Neural cell (in vitro differentiated cells): ENCODE data around the gene KLHDC8A. TPM values are rescaled to one million over a fixed set of nuclear protein-coding genes. Genes with fewer than 3 reads are reported as not detected.

Experiments
- H2AFZ ChIP-seq: fragments of 200-600, 300-800 bp; sonication (generic), shearing (Covaris generic); 2 replicates; pipeline ENCODE4 v1.6.0; 2014; ENCODE audit warnings: low read depth, mild to moderate bottlenecking, antibody characterized with exemption, low read length, moderate library complexity
- H3F3A ChIP-seq: fragments of 200-600 bp; shearing (Covaris generic); 2 replicates; pipeline ENCODE4 v1.6.1; 2016; ENCODE audit warnings: mild to moderate bottlenecking, moderate library complexity, mixed read lengths, antibody characterized with exemption, low read length; ENCODE audit not compliant: insufficient read depth, poor library complexity, severe bottlenecking
- H3K27ac ChIP-seq: fragments of 200-600, 300-800 bp; sonication (generic), shearing (Covaris generic); 2 replicates; pipeline ENCODE4 v1.5.1; 2014; ENCODE audit warnings: mild to moderate bottlenecking, low read length, moderate library complexity
- H3K27me3 ChIP-seq: fragments of 300-800, 200-600 bp; sonication (generic), shearing (Covaris generic); 2 replicates; pipeline ENCODE4 v1.6.0; 2014; ENCODE audit warnings: mild to moderate bottlenecking, low read depth, low read length, moderate library complexity; ENCODE audit not compliant: insufficient read depth
- H3K36me3 ChIP-seq: fragments of 300-800, 200-600 bp; sonication (generic), shearing (Covaris generic); 2 replicates; pipeline ENCODE4 v1.5.1; 2014; ENCODE audit warnings: mild to moderate bottlenecking, antibody characterized with exemption, low read length, moderate library complexity; ENCODE audit not compliant: insufficient read depth
- H3K4me2 ChIP-seq: fragments of 300-800, 200-600 bp; sonication (generic), shearing (Covaris generic); 2 replicates; pipeline ENCODE4 v1.6.0; 2014; ENCODE audit warnings: mild to moderate bottlenecking, low read length
- H3K4me3 ChIP-seq: fragments of 300-800, 200-600 bp; sonication (generic), shearing (Covaris generic); 2 replicates; pipeline ENCODE4 v1.5.1; 2014; ENCODE audit warnings: mild to moderate bottlenecking, low read length, moderate library complexity
- H3K79me2 ChIP-seq: fragments of 200-600 bp; shearing (Covaris generic); replicated peaks from 2 replicates; pipeline ENCODE4 v1.6.0; 2014; ENCODE audit warnings: mild to moderate bottlenecking, low read length, moderate library complexity; ENCODE audit not compliant: insufficient read depth
- H3K9ac ChIP-seq: fragments of 300-800, 200-600 bp; sonication (generic), shearing (Covaris generic); 2 replicates; pipeline ENCODE4 v1.6.1; 2016; ENCODE audit warnings: mild to moderate bottlenecking, low read length, mixed read lengths
- H3K9me2 ChIP-seq: fragments of 200-600 bp; shearing (Covaris generic); 2 replicates; pipeline ENCODE4 v1.6.1; 2016; ENCODE audit warnings: mild to moderate bottlenecking, low read length, mixed read lengths; ENCODE audit not compliant: insufficient read depth
- H3K9me3 ChIP-seq: fragments of 200-600, 300-800 bp; sonication (generic), shearing (Covaris generic); 2 replicates; pipeline ENCODE4 v1.6.1; 2016; ENCODE audit warnings: mild to moderate bottlenecking, mixed run types, low read length, moderate library complexity, mixed read lengths
- H4K20me1 ChIP-seq: fragments of 200-600 bp; shearing (Covaris generic); 2 replicates; pipeline ENCODE4 v1.6.1; 2016; ENCODE audit warnings: mild to moderate bottlenecking, mixed run types; ENCODE audit not compliant: insufficient read depth
- EP300 ChIP-seq: fragments of 450-650 bp; conservative IDR thresholded peaks from 2 replicates; pipeline ENCODE4 v1.6.1; 2014; ENCODE audit warnings: antibody characterized with exemption, mild to moderate bottlenecking, moderate library complexity; ENCODE audit not compliant: poor library complexity, severe bottlenecking
- EZH2 ChIP-seq: fragments of 200-600, 300-800 bp; shearing (Covaris generic), sonication (generic); IDR thresholded peaks from 2 replicates; pipeline ENCODE4 v1.6.1; 2014; ENCODE audit warnings: antibody characterized with exemption, low read length, borderline replicate concordance, mild to moderate bottlenecking; ENCODE audit not compliant: insufficient read depth, poor library complexity, severe bottlenecking
- MXI1 ChIP-seq: fragments of 450-650 bp; conservative IDR thresholded peaks from 2 replicates; pipeline ENCODE4 v1.6.1; 2014; ENCODE audit warnings: antibody characterized with exemption, mild to moderate bottlenecking; ENCODE audit not compliant: poor library complexity, severe bottlenecking
- POLR2AphosphoS5 ChIP-seq: IDR thresholded peaks from 2 replicates; pipeline ENCODE4 v1.6.1; 2012
- RAD21 ChIP-seq: fragments of 450-650 bp; conservative IDR thresholded peaks from 2 replicates; pipeline ENCODE4 v1.6.1; 2014; ENCODE audit warnings: antibody characterized with exemption, mild to moderate bottlenecking, moderate library complexity
- SMC3 ChIP-seq: fragments of 450-650 bp; conservative IDR thresholded peaks from 2 replicates; pipeline ENCODE4 v1.6.1; 2014; ENCODE audit warnings: antibody characterized with exemption, mild to moderate bottlenecking, moderate library complexity; ENCODE audit not compliant: poor library complexity
- TAF1 ChIP-seq: IDR thresholded peaks from 2 replicates; pipeline ENCODE4 v1.6.1; 2012; ENCODE audit warnings: low read depth
- polyA plus RNA-seq: library from polyadenylated mRNA; depleted of rRNA; stranded (reverse); fragments of >200 nt; gene quantifications from 2 replicates; pipeline ENCODE4 v1.2.3, GENCODE V29; 2014
- TF ChIP-seq, protein P1 (sequence below): fragments of 450-650 bp; IDR thresholded peaks from 2 replicates; pipeline ENCODE4 v1.5.1; 2014; ENCODE audit warnings: antibody characterized with exemption, mild to moderate bottlenecking, moderate library complexity; ENCODE audit not compliant: poor library complexity, severe bottlenecking
- TF ChIP-seq, protein P2 (sequence below): IDR thresholded peaks from 2 replicates; pipeline ENCODE4 v1.6.1; 2012; ENCODE audit warnings: borderline replicate concordance

KLHDC8A gene
- polyA plus RNA-seq, 1 donor from 2014 or later: 7.7 TPM

DNA sequence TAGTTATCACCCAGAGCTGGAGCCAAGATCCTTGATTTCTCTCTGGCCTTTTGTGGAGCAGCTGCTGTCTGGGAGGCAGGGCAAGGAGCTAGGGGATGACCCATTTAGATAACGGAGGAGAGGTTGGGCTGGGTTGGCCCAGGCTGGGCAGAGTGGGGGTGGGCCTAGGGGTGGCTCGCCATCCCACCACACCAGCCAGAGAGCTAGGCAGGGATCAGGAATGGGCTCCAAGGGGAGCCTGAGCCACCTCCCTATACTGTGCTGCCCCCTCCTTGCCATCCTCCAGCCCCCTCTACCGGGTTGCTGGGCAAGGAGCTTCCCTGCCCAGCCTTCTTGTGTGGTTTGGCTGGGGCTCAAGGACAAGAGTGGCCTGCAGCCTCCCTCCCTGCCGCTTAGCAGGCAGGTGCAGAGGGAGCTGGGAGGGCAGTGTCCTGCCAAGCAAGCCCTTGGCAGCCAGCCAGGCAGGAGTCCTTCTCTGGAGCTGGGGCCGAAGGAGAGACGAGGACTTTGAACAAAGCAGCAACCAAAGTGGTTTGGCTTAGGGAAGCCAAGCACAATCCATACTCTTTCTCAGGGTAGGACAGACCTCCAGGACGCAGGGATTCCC, 39.3 kb downstream of the KLHDC8A start:
- no peak for TF ChIP-seq POLR2AphosphoS5
- TF ChIP-seq MXI1: no peak
- TF ChIP-seq SMC3: no peak
- no peak for TF ChIP-seq EZH2
- no peak for TF ChIP-seq RAD21
- TF ChIP-seq, protein P1, sequence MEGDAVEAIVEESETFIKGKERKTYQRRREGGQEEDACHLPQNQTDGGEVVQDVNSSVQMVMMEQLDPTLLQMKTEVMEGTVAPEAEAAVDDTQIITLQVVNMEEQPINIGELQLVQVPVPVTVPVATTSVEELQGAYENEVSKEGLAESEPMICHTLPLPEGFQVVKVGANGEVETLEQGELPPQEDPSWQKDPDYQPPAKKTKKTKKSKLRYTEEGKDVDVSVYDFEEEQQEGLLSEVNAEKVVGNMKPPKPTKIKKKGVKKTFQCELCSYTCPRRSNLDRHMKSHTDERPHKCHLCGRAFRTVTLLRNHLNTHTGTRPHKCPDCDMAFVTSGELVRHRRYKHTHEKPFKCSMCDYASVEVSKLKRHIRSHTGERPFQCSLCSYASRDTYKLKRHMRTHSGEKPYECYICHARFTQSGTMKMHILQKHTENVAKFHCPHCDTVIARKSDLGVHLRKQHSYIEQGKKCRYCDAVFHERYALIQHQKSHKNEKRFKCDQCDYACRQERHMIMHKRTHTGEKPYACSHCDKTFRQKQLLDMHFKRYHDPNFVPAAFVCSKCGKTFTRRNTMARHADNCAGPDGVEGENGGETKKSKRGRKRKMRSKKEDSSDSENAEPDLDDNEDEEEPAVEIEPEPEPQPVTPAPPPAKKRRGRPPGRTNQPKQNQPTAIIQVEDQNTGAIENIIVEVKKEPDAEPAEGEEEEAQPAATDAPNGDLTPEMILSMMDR: no peak
- TF ChIP-seq TAF1: no peak
- TF ChIP-seq, protein P2, sequence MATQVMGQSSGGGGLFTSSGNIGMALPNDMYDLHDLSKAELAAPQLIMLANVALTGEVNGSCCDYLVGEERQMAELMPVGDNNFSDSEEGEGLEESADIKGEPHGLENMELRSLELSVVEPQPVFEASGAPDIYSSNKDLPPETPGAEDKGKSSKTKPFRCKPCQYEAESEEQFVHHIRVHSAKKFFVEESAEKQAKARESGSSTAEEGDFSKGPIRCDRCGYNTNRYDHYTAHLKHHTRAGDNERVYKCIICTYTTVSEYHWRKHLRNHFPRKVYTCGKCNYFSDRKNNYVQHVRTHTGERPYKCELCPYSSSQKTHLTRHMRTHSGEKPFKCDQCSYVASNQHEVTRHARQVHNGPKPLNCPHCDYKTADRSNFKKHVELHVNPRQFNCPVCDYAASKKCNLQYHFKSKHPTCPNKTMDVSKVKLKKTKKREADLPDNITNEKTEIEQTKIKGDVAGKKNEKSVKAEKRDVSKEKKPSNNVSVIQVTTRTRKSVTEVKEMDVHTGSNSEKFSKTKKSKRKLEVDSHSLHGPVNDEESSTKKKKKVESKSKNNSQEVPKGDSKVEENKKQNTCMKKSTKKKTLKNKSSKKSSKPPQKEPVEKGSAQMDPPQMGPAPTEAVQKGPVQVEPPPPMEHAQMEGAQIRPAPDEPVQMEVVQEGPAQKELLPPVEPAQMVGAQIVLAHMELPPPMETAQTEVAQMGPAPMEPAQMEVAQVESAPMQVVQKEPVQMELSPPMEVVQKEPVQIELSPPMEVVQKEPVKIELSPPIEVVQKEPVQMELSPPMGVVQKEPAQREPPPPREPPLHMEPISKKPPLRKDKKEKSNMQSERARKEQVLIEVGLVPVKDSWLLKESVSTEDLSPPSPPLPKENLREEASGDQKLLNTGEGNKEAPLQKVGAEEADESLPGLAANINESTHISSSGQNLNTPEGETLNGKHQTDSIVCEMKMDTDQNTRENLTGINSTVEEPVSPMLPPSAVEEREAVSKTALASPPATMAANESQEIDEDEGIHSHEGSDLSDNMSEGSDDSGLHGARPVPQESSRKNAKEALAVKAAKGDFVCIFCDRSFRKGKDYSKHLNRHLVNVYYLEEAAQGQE: no peak
- TF ChIP-seq EP300: no peak
- H2AFZ ChIP-seq: no peak overlapping the region
- no peak overlapping the region for H3K27ac ChIP-seq
- no peak overlapping the region for H3K4me2 ChIP-seq
- peaks cover 64% of the 10 kb centered on the region for H3K79me2 ChIP-seq
- H3K9me3 ChIP-seq: no peaks in the 10 kb centered on the region
- no peaks in the 10 kb centered on the region for H3K36me3 ChIP-seq
- H3K9ac ChIP-seq: no peak overlapping the region
- H3K9me2 ChIP-seq: no peaks in the 10 kb centered on the region
- H3F3A ChIP-seq: peaks cover 16% of the 10 kb centered on the region
- no peaks in the 10 kb centered on the region for H4K20me1 ChIP-seq
- no peak overlapping the region for H3K4me3 ChIP-seq
- no peaks in the 10 kb centered on the region for H3K27me3 ChIP-seq

DNA sequence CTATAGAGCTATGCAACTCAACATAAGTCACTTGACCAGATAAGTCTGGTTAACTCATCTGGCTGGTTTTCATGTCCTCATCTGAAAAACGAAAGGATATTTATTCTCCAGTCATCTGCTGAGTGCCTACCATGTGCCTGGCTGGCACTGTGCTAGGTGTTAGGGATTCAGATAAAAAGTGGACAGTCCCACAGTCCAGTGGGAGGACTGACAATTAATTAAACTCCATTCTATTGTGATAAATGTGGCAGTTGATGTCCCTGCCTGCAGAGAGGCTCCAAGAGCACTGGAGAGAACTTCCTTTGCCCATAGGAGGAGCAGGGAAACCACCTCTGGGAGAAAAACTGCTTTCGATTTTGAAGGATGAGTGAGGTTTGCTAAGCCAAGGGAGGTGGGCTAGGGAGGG, 40.6 kb downstream of the KLHDC8A start:
- Histone ChIP-seq H3K27me3 (no peaks in the 10 kb centered on the region), H3K4me3 (no peak overlapping the region), H3K27ac (no peak overlapping the region), H3F3A (peaks cover 17% of the 10 kb centered on the region), H3K9me2 (no peaks in the 10 kb centered on the region), H3K36me3 (no peaks in the 10 kb centered on the region), H3K9me3 (no peaks in the 10 kb centered on the region), H3K4me2 (no peak overlapping the region), H3K79me2 (peaks cover 77% of the 10 kb centered on the region), H4K20me1 (no peaks in the 10 kb centered on the region), H3K9ac (no peak overlapping the region), H2AFZ (no peak overlapping the region)
- TF ChIP-seq POLR2AphosphoS5 (no peak), SMC3 (no peak), RAD21 (no peak), EZH2 (no peak), TAF1 (no peak), EP300 (no peak), MXI1 (no peak)
- TF ChIP-seq, protein P1: no peak
- TF ChIP-seq, protein P2: no peak
